Fibroblast of pulmonary artery (primary cell): ENCODE data around the gene TUBA4B.

Experiments used
- DNase-seq: peaks from one replicate; pipeline ENCODE4 v3.0.0-alpha.2; 2010; ENCODE audit warnings: low read depth
- H3K4me3 ChIP-seq: replicated peaks from 2 replicates; pipeline ENCODE4 v1.5.1; 2011; ENCODE audit warnings: low read depth, mild to moderate bottlenecking, control low read depth, low read length, moderate library complexity
- CTCF ChIP-seq: IDR thresholded peaks from 2 replicates; pipeline ENCODE4 v1.5.1; 2011; ENCODE audit warnings: mild to moderate bottlenecking, control low read depth, low read length, inconsistent platforms; ENCODE audit errors: missing control alignments

TUBA4B gene

DNA sequence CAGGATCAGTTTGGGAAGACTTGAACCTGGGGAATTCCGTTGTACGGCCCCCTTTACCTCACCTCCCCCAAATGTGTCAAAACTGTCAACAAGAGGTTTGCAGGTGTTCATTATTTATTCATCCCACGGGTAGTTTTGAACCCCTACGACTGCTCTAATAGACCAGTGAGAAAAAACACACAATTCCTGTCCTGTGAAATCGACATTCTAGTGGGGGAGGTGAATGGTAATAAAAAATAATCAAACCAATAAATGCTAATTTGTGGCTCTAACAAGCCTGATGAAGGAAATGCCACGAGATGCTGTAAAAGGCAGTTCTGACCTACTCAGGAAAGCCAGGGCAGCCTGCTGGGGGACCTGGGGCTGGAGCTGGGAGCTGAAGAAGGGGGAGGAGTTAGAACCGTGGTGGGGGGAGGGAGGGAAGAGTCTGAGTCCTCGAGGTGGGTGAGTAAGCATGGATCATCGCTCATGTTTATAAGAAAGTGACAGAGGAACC lies 25.7 kb downstream of the TUBA4B start:
- H3K4me3 ChIP-seq, result peak overlapping the region; percentile 30
- no peak for DNase-seq
- no peak for TF ChIP-seq CTCF

GRCh38 chr2:219279151-219279915 lies 26.3 kb downstream of the TUBA4B start, which contains the start of gene DNAJB2:
DNAJB2 (plus strand) TSS chr2:219279366; CDS start chr2:219279834, 468 bp downstream.
- peak within 1 kb of the TSS; percentile 68 for H3K4me3 ChIP-seq
- peak; percentile 99 for DNase-seq
- no peak for TF ChIP-seq CTCF

DNA sequence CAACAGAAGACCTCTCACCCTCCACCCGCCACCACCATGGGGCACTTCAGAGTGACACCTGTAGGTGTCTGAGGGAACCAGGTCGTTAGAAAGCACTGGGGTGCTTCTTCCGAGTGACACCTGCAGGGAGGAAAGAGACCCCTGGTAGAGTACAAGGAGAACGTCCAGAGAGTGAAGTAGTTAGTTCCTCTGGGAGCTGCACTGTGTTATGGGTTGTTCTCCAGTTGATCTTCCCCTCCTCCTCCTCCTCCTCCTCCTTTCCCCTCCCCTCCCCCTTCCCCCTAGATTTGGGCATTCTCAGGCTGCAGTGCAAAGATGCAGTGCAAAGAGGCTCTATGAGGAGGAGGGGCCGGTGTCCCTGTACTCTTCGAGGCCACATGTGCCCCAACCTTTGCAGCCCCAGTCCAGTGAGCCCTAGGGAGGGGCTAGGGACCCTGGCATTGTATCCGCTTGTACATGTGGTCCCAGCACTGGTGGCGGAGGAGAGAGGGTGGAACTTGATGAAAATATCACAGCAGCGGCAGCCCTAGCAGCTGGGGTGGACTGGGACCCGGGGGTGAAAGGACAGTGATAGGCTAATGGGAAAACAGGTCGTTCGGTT lies 27.0 kb downstream of the TUBA4B start:
- H3K4me3 ChIP-seq, result peak overlapping the region; percentile 68
- no peak for TF ChIP-seq CTCF
- no peak for DNase-seq

DNA sequence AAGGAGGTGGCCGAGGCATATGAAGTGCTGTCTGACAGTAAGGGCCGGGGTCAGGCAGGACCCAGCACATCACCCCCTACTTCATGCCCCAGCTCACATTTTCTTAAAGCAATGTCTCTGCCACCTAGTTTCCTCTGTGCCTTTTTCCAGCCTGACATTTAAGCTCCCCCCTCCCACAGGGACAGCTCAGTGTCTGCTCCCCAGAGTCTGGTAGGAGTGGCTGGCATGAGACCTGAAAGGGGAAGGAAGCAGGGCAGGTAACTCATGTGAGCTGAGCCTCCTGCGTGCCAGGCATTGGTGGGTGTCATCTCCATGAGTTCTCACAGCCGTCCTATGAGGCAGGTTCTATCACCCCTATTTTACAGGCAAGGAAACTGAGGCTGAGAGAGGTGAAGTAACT lies 27.6 kb downstream of the TUBA4B start:
- no peak for TF ChIP-seq CTCF
- H3K4me3 ChIP-seq, result no peak overlapping the region

GRCh38 chr2:219281588-219281987 lies 28.5 kb downstream of the TUBA4B start:
- no peak for TF ChIP-seq CTCF
- DNase-seq, result no peak
- H3K4me3 ChIP-seq, result no peak overlapping the region

More for the DNA sequence above, 27.6 kb downstream of the TUBA4B start:
- DNase-seq, result no peak

- no peak overlapping the region for H3K4me3 ChIP-seq
- DNase-seq, result no peak
Observed at GRCh38 chr2:219282375-219282774, 29.3 kb downstream of the TUBA4B start.

More at GRCh38 chr2:219282375-219282774, 29.3 kb downstream of the TUBA4B start:
- no peak for TF ChIP-seq CTCF
